NOMO-1 treated with dmso at 0.1 percent for 144 hours (cell line): ENCODE results near the gene AKNA.
"Not testable (repeated sequence)": the region's sequence is repeated elsewhere in the genome, so short reads cannot be mapped to it uniquely, and the experiment has no call there.

Experiments
- DNase-seq: peaks from one replicate; lab custom pipeline; 2025; ENCODE audit not compliant: unreplicated experiment; lab: John Stamatoyannopoulos, UW

AKNA gene

GRCh38 chr9:114323849-114324248 is 63.9 kb downstream of the AKNA start:
- DNase-seq, result not testable (repeated sequence)

GRCh38 chr9:114322831-114323531 is 64.8 kb downstream of the AKNA start, which contains the start of gene ORM1:
ORM1 (plus strand) TSS chr9:114323098; CDS start chr9:114323134, 36 bp downstream.
- not testable (repeated sequence) for DNase-seq

GRCh38 chr9:114322160-114322818 is 65.5 kb downstream of the AKNA start:
- not testable (repeated sequence) for DNase-seq

GRCh38 chr9:114321759-114322158 is 66.0 kb downstream of the AKNA start:
- no peak for DNase-seq

GRCh38 chr9:114320710-114321109 is 67.1 kb downstream of the AKNA start:
- not testable (repeated sequence) for DNase-seq

GRCh38 chr9:114319147-114319546 is 68.6 kb downstream of the AKNA start:
- no peak for DNase-seq

GRCh38 chr9:114318416-114318815 is 69.4 kb downstream of the AKNA start:
- DNase-seq, result no peak

GRCh38 chr9:114317665-114318357 is 70.0 kb downstream of the AKNA start:
- DNase-seq, result peak; percentile 8

- no peak for DNase-seq
Measured at GRCh38 chr9:114316605-114317230, 71.1 kb downstream of the AKNA start.

GRCh38 chr9:114315723-114316363 is 71.9 kb downstream of the AKNA start:
- DNase-seq, result no peak

- DNase-seq, result no peak
Measured at GRCh38 chr9:114314881-114315722, 72.7 kb downstream of the AKNA start.

GRCh38 chr9:114314256-114314867 is 73.4 kb downstream of the AKNA start:
- no peak for DNase-seq

GRCh38 chr9:114313186-114313585 is 74.6 kb downstream of the AKNA start:
- no peak for DNase-seq

GRCh38 chr9:114312513-114312875 is 75.3 kb downstream of the AKNA start:
- no peak for DNase-seq

- DNase-seq, result no peak
Measured at GRCh38 chr9:114311571-114312512, 75.9 kb downstream of the AKNA start.

- no peak for DNase-seq
Measured at GRCh38 chr9:114310471-114311450, 77.0 kb downstream of the AKNA start.

GRCh38 chr9:114309096-114309495 is 78.7 kb downstream of the AKNA start:
- DNase-seq, result no peak
